WTC11 (cell line): ENCODE data around the gene HSD17B12.

ENCODE experiments used
- ATF2 ChIP-seq: sonication (generic); formaldehyde crosslinking; IDR thresholded peaks from 2 replicates; pipeline ENCODE4 v1.8.1; 2022; ENCODE audit warnings: low read depth, missing genetic modification reagents, borderline replicate concordance
- NFE2L1 ChIP-seq: sonication (generic); formaldehyde crosslinking; IDR thresholded peaks from 2 replicates; pipeline ENCODE4 v1.8.1; 2023; ENCODE audit warnings: missing genetic modification reagents
- TCF7 ChIP-seq: sonication (generic); formaldehyde crosslinking; IDR thresholded peaks from 2 replicates; pipeline ENCODE4 v1.8.0; 2022; ENCODE audit warnings: mild to moderate bottlenecking, low read depth, missing genetic modification reagents, moderate library complexity
- ZNF138 ChIP-seq: sonication (generic); formaldehyde crosslinking; conservative IDR thresholded peaks from 2 replicates; pipeline ENCODE4 v1.8.1; 2022; ENCODE audit warnings: mild to moderate bottlenecking, moderate library complexity, missing genetic modification reagents

GRCh38 chr11:43686207-43686606, 5.7 kb downstream of the HSD17B12 start:
- TF ChIP-seq ATF2 (CRISPR knock-in tag) (no peak), TCF7 (CRISPR knock-in tag) (no peak), NFE2L1 (CRISPR knock-in tag) (no peak), ZNF138 (CRISPR knock-in tag) (no peak)
